OCI-M2 (cell line): ENCODE results near the gene IRF5.

Experiments
- DNase-seq: peaks from one replicate; lab custom pipeline; 2025; ENCODE audit not compliant: unreplicated experiment; lab: John Stamatoyannopoulos, UW

The IRF5 gene

DNA sequence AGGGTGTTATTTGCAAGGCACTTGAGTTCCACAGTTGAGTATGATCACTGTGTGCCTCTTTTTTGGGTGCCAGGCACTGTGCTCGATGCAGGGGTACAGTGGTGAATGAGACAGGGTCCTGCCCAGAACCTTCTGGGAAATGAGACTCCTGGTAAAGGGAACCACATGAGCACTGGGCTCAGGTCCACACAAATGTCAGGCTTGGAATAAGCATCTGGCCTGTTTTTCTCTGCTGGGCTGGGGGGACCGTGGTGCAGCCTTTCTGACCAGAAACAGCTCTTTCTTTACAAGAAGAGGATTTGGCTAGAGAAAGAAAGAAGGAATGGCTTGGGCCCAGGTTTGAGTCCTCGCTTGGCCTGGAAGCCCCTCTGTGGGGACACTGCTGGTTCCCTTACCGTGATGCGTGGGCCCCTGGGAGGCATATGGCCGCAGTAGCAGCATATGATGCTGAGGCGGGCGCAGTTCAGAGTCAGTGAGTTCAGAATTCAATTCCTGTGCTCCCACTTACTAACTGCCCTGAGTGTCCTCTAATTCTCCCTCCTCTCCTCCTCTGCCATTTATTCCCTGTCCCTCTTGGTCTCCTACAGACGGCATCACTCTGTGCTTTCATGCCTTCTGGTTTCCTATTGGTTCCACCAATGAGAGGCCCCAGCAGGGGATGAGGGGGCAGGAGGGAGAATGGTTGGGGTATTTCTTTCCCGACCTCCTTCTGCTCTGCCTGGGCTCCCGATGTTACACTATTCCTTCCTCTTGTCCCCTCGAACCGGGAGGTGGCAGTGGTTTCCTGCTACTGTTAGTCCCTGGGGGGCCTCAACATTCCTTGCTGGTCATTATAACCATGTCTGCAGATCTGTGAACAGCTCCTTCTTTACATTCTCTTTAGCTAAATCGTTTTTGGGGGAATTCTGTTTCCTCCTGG, 17.6 kb upstream of the IRF5 start:
- no peak for DNase-seq

DNA sequence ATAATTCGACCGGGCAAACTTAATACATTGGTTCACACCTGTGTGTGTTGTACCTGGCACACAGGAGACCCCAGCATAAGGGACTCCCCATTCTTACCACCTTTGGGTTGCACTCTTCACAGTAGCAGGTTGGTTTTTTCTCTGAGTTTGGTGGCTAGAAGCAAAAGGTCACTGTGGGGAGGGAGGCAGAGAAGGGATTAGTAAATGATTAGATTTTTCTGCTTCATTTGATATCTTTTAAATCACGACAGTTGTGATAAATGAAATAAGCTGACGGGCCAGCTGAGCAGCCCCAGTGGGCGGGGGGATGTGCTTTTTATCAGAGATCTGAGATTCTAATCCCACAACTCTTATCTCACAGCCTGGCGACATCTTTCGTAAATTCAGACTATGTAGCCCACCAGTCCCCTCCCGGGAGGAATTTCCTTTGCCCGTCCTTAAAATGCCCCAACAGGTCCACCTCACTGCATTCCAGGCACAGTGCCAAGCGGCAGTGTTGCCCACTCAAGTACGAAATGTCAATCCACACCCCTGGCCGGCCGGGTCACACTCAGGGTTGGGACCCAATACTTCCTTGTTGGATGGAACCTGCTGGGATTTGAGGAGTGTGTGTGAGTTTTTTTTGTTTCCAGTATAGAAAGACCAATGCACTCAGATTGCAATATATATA, 16.7 kb upstream of the IRF5 start:
- no peak for DNase-seq

DNA sequence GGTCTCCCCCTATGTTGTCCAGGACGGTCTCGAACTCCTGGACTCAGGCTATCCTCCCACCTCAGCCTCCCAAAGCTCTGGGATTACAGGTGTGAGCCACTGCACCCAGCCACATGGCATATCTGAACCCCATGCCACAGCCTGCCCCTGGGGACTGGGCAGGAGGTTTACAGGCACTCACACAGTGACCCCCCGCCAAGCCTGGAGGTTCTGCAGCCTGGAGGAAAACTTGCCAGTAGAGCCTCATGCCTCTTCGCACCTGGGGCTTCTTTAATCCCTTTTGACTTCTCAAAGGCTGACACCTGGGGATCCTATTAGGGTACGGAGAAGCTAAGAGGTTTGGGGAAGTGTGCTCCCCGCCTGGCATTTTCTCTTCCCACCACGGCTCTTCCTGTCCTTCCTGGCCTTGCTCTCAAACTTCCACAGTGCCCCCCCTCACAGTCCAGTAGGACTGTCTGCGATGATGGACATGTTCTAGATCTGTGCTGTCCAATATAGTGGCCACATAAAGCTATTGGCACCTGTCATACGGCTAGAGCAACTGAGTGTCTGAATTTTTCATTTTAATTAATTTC, 15.8 kb upstream of the IRF5 start:
- DNase-seq = no peak

DNA sequence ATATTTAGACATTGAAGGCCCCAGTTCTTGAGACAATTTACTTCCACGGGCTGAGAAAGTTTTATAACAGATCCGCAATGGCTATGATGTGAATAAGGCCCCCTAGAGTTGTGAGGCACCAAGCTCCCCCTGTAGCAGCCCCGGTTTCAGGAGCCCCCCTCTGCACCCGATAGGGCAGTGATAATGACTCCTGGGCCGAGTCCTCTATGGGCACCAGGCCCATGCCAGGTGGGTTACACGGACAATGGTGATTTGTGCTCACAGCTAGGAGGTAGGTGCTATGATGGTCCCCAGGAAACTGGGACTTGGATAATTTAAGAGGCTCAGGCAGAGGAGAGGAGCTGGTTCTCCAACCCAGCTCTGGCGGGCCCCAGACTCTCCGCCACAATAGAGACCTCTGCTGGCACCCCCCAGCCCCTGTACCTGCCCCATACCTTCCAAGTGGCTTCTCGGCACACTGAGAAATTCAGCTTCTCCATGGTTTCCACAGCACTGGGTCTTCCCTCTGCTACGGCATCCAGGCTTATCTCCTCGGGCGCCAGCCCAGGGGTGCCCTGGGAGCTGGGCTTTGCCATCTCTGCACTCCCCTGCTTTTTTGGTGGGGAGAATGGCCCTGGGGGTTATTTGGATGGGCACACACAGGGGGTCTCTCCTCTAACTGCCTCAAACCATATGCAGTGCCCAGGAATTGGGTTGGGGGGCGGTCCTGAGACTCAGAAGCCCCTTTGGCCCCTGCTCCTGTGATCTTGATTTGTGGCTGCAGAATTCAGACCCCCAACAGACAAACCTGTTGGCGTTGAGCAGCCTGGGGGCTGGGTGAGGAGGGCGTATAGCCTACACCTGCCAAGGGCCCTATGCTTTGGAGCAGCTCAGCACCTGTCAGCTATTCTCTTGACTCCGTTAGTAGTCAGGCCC, 15.0 kb upstream of the IRF5 start:
- DNase-seq = no peak

DNA sequence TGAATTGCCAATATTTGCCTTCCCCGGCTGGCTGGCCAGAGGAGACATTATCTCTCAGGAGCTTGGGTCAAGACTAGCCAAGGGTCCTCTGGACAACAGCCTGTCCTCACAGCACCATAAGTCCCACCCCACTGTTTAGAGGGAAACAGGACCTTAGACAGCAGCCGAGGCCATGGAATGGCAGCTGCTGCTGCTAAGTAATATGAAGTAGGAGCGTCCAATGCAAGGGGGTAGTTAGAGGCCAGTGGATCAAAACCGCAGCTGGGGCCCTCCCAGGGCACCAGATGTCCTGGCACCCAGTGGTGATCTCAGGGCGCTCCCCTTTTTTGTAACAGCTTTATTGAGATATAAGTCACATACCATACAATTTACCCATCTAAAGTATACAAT, 14.3 kb upstream of the IRF5 start:
- no peak for DNase-seq

DNA sequence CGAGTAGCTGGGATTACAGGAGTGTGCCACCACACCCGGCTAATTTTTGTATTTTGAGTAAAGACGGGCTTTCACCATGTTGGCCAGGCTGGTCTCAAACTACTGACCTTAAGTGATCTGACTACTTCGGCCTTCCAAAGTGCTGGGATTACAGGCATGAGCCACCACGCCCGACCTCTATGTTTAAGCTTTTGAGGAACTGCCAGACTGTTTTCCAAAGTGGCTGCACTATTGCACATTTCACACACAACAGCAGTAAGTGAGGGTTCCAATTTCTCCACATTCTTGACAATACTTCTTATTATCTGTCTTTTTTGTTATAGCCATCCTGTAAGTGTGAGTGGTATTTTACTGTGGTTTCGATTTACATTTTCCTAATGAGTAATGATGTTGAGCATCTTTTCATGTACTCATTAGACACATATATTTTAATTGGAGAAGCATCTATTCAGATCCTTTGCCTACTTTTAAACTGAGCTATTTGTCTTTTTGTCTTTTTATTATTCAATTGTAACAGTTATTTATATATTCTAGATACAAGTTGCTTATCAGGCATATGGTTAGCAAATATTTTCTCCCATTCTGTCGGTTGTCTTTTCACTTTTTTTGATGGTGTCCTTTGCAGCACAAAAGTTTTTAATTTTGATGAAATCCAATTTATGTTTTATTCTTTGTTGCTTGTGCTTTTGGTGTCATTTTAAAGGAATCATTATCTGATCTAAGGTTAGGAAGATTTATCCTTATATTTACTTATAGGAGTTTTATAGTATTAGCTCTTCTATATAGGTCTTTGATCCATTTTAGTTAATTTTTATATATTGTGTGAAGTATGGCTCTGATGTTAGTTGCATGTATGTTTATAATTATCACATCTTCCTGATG, 12.8 kb upstream of the IRF5 start:
- DNase-seq = no peak

DNA sequence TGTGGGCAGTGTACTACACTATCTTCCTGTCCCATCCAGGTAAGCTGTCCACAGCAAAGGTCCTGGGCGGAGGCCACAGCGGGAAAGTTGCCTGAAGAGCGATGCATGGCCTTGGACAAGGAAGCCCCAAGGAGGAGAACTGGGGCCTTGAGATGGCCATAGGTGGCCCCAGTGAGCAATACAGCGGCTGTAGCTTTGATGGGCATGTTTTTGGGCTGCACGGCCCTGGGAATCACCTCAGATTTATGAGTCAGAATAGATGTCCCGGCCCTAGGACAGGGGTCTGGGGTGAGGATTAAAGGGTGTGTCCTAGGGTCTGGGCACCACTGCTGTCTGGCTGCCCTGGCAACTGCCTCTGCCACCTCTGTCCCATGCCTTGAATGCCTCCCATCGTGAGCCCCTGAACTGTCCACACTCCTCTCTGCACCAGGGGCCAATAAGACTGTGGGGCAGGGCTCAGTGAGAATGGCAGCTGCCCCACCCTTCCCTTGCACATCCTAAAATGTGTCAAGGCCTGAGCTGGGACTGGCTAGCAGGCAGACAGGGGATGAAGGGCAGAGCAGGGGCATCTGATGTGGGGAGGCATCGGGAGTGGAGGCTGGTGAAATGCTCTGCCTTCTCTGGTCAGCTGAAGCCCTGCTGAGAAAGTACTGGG, 9.4 kb upstream of the IRF5 start:
- no peak for DNase-seq

DNA sequence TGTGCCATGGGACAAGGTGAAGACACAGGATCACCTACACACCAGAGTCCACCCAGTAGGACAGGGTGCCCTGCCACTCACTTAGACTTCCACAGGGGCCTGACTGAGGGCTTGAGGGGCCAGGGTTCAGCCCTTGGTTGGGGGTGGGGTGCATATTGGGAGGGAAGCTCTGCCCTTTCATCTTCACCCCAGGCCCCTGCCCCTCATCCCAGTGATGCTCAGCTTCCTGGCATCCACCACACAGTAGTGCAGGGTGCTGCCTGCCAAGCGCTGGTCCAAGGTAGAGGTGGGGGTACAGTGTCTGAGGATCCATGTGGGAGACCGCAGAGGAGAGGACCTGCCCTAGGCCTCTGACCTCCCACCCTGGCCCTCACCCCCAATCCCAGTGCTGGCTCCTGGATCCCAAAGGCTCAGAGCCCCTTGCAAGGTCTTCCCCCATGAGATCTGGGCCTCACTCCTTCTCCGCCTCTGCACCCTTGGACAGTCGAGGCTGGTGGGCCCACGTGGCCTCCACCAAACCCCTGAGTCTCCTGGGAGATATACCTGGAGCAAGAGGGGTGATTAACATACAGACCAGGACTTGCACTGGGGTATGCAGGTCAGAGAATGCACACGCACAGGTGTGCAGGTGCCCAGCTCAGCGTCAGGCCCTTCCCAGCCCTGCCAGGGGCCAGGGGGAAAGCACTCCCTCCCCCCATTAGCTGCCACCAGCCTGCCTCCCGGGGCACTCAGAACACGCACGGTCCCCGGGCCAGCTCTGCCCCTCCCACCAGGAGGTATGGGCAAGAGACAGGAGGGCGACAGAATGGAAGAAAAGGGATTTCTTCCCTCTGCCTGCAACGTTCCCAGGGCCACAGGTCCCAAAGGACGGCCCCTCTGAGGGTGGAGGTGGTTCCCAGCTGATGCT, 8.6 kb upstream of the IRF5 start:
- DNase-seq = no peak

DNA sequence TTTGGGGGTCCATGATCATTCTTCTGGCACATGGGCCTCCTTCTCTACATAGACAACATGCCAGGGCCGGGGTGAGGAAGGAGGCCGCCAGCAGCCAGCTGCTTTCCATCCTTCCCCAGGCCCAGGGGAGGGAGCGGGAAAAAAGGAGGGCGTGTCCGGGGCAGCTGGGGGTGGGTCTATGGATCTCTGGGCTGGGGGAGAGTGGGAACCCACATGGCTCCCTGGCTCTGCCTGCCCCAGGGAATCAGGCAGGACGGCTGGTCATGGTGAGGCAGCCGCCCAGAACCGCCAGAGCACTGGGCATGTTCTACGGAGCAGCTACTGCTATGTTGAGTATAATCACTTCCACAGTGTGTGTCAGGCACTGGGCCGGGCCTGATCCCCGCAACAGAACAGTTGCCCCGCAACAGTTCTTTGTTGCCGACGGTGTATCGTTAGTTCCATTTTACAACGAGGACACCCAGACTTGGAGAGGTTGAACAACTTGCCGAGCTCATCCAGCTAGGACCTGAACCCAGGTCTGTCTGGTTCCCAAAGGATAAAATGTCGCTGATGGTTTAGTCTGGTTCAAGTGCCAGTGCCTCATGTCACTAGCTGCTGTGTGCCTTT, 6.4 kb upstream of the IRF5 start:
- DNase-seq = no peak

DNA sequence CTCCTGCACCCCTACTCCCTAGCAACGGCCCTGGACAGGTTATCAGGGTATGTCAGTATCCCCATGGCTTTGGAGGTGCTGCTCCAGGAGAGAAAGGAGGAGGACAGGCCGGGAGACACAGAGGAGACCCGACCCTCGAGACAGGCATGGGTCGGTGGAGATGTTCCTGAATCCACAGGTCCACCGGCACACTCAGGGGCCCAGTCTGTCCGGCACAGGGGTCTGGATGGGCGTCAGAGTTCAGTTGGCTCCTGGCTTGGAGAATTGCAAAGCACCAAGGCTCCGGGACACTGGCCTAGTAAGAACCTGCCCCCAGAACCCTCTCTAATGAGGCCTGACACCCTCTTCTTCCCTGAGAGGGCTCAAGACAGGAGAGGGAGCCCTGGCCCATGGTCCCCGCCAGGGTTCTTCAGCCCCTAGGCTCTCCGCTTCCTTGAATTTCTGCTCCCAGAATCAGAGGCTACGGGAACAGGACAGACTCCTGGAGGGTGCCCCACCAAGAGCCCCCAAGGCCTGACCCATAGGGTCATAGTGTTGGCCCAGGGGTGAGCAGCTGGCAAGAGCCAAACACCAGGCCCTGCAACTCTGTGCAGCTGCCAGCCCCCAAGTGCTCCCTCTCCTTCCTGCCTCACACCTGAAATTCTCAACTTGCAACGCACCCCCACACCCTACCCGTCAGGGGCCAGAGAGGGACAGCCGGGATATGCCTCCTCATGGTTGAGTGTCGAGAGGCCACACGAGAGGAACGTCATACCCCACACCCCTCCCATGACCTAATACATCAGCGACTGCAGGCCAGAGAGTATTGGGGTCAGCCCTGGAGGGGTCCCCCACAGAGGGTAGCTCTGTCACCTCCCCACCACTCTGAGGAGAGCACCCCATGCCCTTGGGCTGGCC, 5.5 kb upstream of the IRF5 start:
- no peak for DNase-seq

DNA sequence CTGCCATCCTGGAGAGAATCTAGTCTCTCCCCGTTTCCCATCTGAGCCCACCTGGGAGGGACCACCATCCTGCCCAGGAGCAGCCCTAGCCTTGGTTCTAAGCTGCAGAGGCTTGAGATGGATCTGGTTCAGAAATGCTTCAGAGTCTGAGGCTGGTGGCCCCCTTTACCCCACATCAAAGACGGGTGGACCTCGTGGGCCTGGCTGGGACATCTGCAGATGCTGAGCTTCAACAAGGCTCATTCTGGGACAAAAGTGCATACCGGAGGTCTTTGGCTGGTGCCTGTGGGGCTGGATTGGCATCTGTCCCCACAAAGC, 4.9 kb upstream of the IRF5 start:
- DNase-seq = no peak

DNA sequence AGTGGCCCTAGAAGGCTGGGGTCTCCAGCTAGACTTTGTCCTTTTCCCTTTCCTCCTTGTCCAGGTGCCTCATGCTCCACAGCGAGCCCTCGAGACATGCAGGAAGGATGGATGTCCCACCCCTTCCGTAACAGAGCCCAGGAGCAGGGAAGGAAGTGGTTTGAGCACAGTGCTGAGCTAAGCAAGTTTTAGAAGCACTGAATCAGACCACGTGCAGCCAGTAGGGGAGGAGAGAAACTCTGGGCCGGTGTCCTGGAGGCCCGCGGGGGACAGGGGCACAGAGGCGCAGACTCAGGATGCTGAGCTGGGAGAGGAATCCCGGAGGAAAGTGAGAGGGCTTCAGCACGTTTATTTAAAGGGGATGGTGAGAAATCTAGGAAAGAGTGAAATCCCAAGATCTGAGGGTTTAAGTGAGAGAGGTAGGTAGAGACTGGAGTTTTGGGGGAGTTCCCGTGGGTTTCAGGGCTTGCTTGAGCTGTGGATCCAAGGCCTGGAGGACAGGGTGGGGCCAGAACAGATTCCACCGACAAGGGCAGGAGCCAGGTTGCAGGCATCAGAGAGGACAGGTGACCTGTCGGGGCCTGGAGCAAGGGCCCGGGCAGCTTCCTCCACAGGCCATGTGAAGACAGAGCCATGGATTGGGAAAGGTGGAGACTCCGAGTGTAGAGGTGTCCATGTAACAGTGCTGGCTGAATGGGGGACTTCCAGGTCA, 4.4 kb upstream of the IRF5 start:
- DNase-seq = no peak

DNA sequence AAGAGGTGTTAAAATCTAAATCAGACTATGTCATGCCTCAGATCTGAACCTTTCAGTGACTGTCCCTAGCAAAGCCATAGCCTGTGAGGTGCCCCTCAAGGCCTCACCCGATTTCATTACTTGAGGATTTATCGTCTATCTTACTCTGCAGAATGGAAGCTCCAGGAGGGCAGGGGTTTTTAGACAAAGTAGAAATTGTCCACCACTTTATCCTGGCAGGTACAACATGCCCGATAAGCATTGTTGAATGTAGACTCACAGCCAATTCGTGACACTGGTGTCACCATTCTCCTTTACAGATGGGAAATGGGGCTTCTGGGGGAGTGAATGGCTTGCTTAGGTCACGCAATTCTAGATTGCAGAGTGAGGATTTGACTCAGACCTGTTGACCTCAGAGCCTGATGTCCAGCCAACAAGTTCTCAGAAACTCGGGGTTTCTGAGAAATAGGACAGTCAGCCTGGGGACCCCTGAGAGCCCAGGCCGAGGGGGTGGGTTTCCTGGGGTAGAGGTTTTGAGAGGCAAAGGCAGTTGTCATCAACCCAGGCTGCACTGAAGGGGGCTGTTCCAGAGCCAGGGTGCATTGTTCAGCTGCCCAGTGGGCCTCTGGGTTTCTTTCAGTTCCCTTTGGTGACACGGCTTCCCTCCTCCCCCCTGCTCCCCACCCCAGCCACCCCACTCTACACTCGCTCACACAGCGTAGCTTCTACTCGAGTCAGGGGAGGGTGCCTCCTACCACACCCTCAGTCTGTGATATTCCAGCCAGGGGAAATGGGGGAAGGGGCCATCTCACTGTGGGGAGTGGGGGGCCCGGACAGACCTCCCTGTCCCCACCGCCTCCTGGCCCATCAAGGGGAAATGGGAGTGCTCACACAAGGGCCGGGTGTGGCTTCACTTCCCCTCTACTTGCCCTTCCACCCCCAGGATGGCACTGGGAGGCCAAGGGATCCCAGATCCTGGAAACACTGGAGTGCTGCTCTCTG, 3.1 kb upstream of the IRF5 start:
- DNase-seq = no peak

DNA sequence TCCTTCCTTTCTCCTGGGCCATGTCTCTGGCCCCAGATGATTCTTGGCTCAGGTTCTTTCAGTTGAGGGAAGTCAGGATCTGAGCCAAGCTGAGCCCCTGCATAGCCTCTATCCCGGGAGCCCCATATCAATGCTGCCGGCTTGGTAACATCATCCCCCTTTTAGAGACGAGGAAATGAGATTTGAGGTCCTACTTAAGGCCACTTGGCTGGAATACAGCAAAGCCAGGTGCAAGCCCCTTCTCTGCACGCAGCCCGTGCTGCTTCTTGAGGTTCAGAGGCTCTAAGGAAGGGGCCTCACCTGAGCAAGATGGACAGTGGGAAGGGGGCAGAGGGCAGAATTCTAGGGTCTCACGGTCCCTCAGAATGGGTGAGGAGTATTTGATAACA, 2.4 kb upstream of the IRF5 start:
- no peak for DNase-seq

DNA sequence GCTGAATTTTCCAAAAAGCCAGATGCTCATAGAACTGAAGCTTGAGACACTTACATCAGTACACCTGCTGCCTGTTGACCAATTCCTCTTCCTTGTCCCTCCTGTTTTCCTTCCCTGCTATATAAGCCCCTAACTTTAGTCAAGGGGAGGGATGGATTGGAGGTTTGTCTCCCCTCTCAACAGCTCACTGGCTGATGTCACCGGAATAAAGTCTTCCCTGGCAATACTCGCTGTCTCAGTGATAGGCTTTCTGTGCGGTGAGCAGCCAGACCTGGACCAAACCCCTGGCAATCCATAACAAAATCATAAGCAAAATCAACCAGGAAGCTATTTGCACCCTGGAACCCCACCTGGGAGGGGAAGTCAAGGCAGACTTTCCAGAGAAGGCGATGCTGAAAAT, 929 bp upstream of the IRF5 start:
- no peak for DNase-seq

DNA sequence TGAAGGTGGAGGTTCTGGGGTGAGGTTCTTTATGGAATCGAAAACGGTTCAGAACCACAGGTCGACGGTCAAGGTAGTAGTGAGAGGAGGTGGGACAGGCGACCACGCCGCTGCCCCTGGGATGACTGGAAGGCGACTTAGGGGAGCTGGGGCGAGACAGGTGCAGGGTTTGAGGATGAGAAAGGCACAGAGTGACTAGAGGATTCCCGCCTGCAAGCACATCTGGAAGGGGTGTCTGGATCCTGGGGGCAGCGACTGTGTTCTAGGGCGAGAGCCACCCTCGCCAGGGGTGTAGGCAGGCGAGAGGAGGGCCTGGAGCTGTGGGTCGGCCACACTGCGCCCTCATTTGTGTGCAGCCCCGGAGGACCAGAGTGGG, 468 bp upstream of the IRF5 start:
- no peak for DNase-seq
